HG03520 (cell line): Measurements from ENCODE around the gene HEXB.
"Not testable (repeated sequence)": the region's sequence is repeated elsewhere in the genome, so short reads cannot be mapped to it uniquely, and the experiment has no call there.

Source experiments
- ATAC-seq: cut with Tn5 transposase; IDR thresholded peaks from one replicate; pipeline ENCODE4 v1.9.1; 2021; ENCODE audit warnings: mild to moderate bottlenecking, moderate library complexity; ENCODE audit not compliant: unreplicated experiment

The HEXB gene

GRCh38 chr5:74657165-74657564, 27.9 kb upstream of the HEXB start:
- ATAC-seq = no peak

GRCh38 chr5:74659172-74659571, 25.9 kb upstream of the HEXB start:
- ATAC-seq = no peak

GRCh38 chr5:74660140-74660539, 24.9 kb upstream of the HEXB start:
- no peak for ATAC-seq

- no peak for ATAC-seq
Observed at GRCh38 chr5:74660873-74661272, 24.2 kb upstream of the HEXB start.

GRCh38 chr5:74664551-74664950, 20.5 kb upstream of the HEXB start:
- no peak for ATAC-seq

GRCh38 chr5:74665273-74665672, 19.8 kb upstream of the HEXB start:
- no peak for ATAC-seq

GRCh38 chr5:74665816-74666215, 19.2 kb upstream of the HEXB start:
- no peak for ATAC-seq

- no peak for ATAC-seq
Observed at GRCh38 chr5:74667396-74667795, 17.6 kb upstream of the HEXB start.

- ATAC-seq = no peak
Observed at GRCh38 chr5:74669821-74670220, 15.2 kb upstream of the HEXB start.

- ATAC-seq = no peak
Observed at GRCh38 chr5:74670396-74671038, 14.5 kb upstream of the HEXB start.

- no peak for ATAC-seq
Observed at GRCh38 chr5:74672215-74672877, 12.7 kb upstream of the HEXB start.

- ATAC-seq = no peak
Observed at GRCh38 chr5:74673011-74673790, 11.8 kb upstream of the HEXB start.

- not testable (repeated sequence) for ATAC-seq
Observed at GRCh38 chr5:74676466-74676865, 8.6 kb upstream of the HEXB start.

GRCh38 chr5:74678123-74678522, 6.9 kb upstream of the HEXB start:
- not testable (repeated sequence) for ATAC-seq

- not testable (repeated sequence) for ATAC-seq
Observed at GRCh38 chr5:74679300-74679699, 5.7 kb upstream of the HEXB start.

- ATAC-seq = no peak
Observed at GRCh38 chr5:74679966-74680365, 5.1 kb upstream of the HEXB start.

- peak; percentile 58 for ATAC-seq
Observed at GRCh38 chr5:74685979-74686631, 1.1 kb downstream of the HEXB start.

GRCh38 chr5:74686962-74687751, 2.1 kb downstream of the HEXB start:
- ATAC-seq = no peak

GRCh38 chr5:74693191-74693590, 8.2 kb downstream of the HEXB start:
- ATAC-seq = no peak

- ATAC-seq = no peak
Observed at GRCh38 chr5:74717596-74717995, 32.6 kb downstream of the HEXB start.

- ATAC-seq = no peak
Observed at GRCh38 chr5:74722271-74722670, 37.2 kb downstream of the HEXB start.
